IMR-90 (cell line): ENCODE data around the gene TFIP11. TPM values are rescaled to one million over a fixed set of nuclear protein-coding genes. Genes with fewer than 3 reads are reported as not detected.

ENCODE experiments used
- ATAC-seq: fragments of 200-7000 bp; cut with Tn5 transposase; 2 replicates; pipeline ENCODE4 v1.9.1; 2020; ENCODE audit warnings: low read depth, mild to moderate bottlenecking, moderate library complexity
- BruUV-seq: library from RNA; stranded (reverse); fragments of 400-500 nt; replicated peaks from 2 replicates; lab custom pipeline; 2021; lab: Mats Ljungman, UMichigan
- CTCF ChIA-PET: fragments of 300-600 bp; formaldehyde crosslinking; extraction: SDS; loops from one replicate; lab custom pipeline; 2021; ENCODE audit warnings: antibody characterized with exemption; lab: Yijun Ruan, JAX
- POLR2A ChIA-PET: fragments of 300-600 bp; sonication (Branson Sonifier 250); formaldehyde crosslinking; loops from one replicate; lab custom pipeline; 2022; ENCODE audit warnings: antibody characterized with exemption; ENCODE audit not compliant: unreplicated experiment; lab: Charles Lee
- DNase-seq: peaks from one replicate; pipeline ENCODE4 v3.0.0; 2013
- H2AFZ ChIP-seq: replicated peaks from 2 replicates; pipeline ENCODE3; 2013; ENCODE audit warnings: low read length, mild to moderate bottlenecking; ENCODE audit not compliant: poor library complexity
- H2AK5ac ChIP-seq: 2 replicates; pipeline ENCODE4 v1.6.1; 2013; ENCODE audit warnings: low read depth, low read length, inconsistent platforms
- H2AK9ac ChIP-seq: replicated peaks from 2 replicates; pipeline ENCODE3; 2013; ENCODE audit warnings: mild to moderate bottlenecking, low read depth, low read length, moderate library complexity; ENCODE audit not compliant: poor library complexity
- H2BK120ac ChIP-seq: 2 replicates; pipeline ENCODE4 v1.6.1; 2013; ENCODE audit warnings: low read depth, low read length, inconsistent platforms
- H2BK15ac ChIP-seq: 3 replicates; pipeline ENCODE4 v1.6.1; 2013; ENCODE audit warnings: low read depth, low read length, inconsistent platforms
- H2BK20ac ChIP-seq: 2 replicates; pipeline ENCODE4 v1.6.1; 2013; ENCODE audit warnings: low read depth, mild to moderate bottlenecking, inconsistent platforms, low read length, moderate library complexity
- H2BK5ac ChIP-seq: 2 replicates; pipeline ENCODE4 v1.6.1; 2013; ENCODE audit warnings: mild to moderate bottlenecking, low read depth, low read length, inconsistent platforms; ENCODE audit not compliant: poor library complexity, severe bottlenecking
- H3K14ac ChIP-seq: replicated peaks from 2 replicates; pipeline ENCODE4 v1.6.1; 2013; ENCODE audit warnings: low read depth, low read length, inconsistent platforms
- H3K18ac ChIP-seq: 2 replicates; pipeline ENCODE4 v1.6.1; 2013; ENCODE audit warnings: low read depth, low read length, control low read depth
- H3K23ac ChIP-seq: 2 replicates; pipeline ENCODE4 v1.6.1; 2013; ENCODE audit warnings: low read depth, low read length, inconsistent platforms
- H3K27ac ChIP-seq: 2 replicates; pipeline ENCODE4 v1.5.1; 2013; ENCODE audit warnings: mild to moderate bottlenecking, control low read depth, low read length; ENCODE audit not compliant: insufficient read depth
- H3K27me3 ChIP-seq: 2 replicates; pipeline ENCODE4 v1.6.1; 2013; ENCODE audit warnings: low read length; ENCODE audit not compliant: control insufficient read depth, insufficient read depth
- H3K36me3 ChIP-seq: 2 replicates; pipeline ENCODE4 v1.6.1; 2013; ENCODE audit warnings: low read length, mixed read lengths; ENCODE audit not compliant: control insufficient read depth, insufficient read depth
- H3K4ac ChIP-seq: 2 replicates; pipeline ENCODE4 v1.6.1; 2013; ENCODE audit warnings: low read depth, low read length, inconsistent platforms
- H3K4me1 ChIP-seq: 2 replicates; pipeline ENCODE4 v1.6.1; 2013; ENCODE audit warnings: low read length, mixed read lengths; ENCODE audit not compliant: control insufficient read depth, insufficient read depth
- H3K4me2 ChIP-seq: 2 replicates; pipeline ENCODE4 v1.6.1; 2013; ENCODE audit warnings: low read depth, mild to moderate bottlenecking, control low read depth, low read length, moderate library complexity
- H3K4me3 ChIP-seq: 2 replicates; pipeline ENCODE4 v1.5.1; 2013; ENCODE audit warnings: low read depth, mild to moderate bottlenecking, control low read depth, low read length, moderate library complexity; ENCODE audit not compliant: insufficient read depth
- H3K56ac ChIP-seq: 2 replicates; pipeline ENCODE4 v1.6.1; 2013; ENCODE audit warnings: low read length, inconsistent platforms; ENCODE audit not compliant: insufficient read depth; ENCODE audit errors: extremely low read depth
- H3K79me1 ChIP-seq, 2 experiments: 2 replicates each; pipeline ENCODE4 v1.6.1; 2013; ENCODE audit warnings: low read length in 2 of 2, inconsistent platforms in 1 of 2, low read depth in 1 of 2
- H3K9ac ChIP-seq: 2 replicates; pipeline ENCODE4 v1.6.1; 2013; ENCODE audit warnings: low read depth, low read length, control low read depth
- H3K9me1 ChIP-seq: 2 replicates; pipeline ENCODE4 v1.6.1; 2013; ENCODE audit warnings: low read length, inconsistent platforms; ENCODE audit not compliant: insufficient read depth
- H3K9me3 ChIP-seq: 2 replicates; pipeline ENCODE4 v1.6.1; 2013; ENCODE audit warnings: low read length; ENCODE audit not compliant: control insufficient read depth, insufficient read depth
- H4K20me1 ChIP-seq: 2 replicates; pipeline ENCODE4 v1.6.1; 2013; ENCODE audit warnings: low read length, inconsistent platforms; ENCODE audit not compliant: insufficient read depth
- H4K5ac ChIP-seq: 2 replicates; pipeline ENCODE4 v1.6.1; 2013; ENCODE audit warnings: mild to moderate bottlenecking, low read depth, low read length, control low read depth
- H4K8ac ChIP-seq, 2 experiments: 2 replicates each; pipeline ENCODE4 v1.6.1; 2013; ENCODE audit warnings: low read depth in 2 of 2, low read length in 2 of 2, control low read depth in 1 of 2, inconsistent platforms in 1 of 2
- H4K91ac ChIP-seq: 2 replicates; pipeline ENCODE4 v1.6.1; 2013; ENCODE audit warnings: low read depth, low read length, inconsistent platforms; ENCODE audit not compliant: insufficient read depth
- BHLHE40 ChIP-seq: fragments of 150-350 bp; IDR thresholded peaks from 2 replicates; pipeline ENCODE4 v1.6.1; 2016; ENCODE audit warnings: mild to moderate bottlenecking, low read depth, low read length
- CHD1 ChIP-seq: IDR thresholded peaks from 2 replicates; pipeline ENCODE4 v1.6.1; 2012; ENCODE audit warnings: low read depth, low read length, improper control_type of control experiment
- CTCF ChIP-seq: conservative IDR thresholded peaks from 2 replicates; pipeline ENCODE4 v1.5.1; 2012; ENCODE audit warnings: mild to moderate bottlenecking, low read depth, low read length, improper control_type of control experiment
- ELK1 ChIP-seq: fragments of 150-350 bp; IDR thresholded peaks from 2 replicates; pipeline ENCODE4 v1.6.1; 2016; ENCODE audit warnings: low read depth, mild to moderate bottlenecking, low read length, moderate library complexity, borderline replicate concordance
- FOS ChIP-seq: fragments of 150-350 bp; IDR thresholded peaks from 2 replicates; pipeline ENCODE4 v1.6.1; 2016; ENCODE audit warnings: low read depth, low read length
- MAZ ChIP-seq: IDR thresholded peaks from 2 replicates; pipeline ENCODE4 v1.6.1; 2012; ENCODE audit warnings: low read depth, mild to moderate bottlenecking, low read length, improper control_type of control experiment, moderate library complexity, borderline replicate concordance
- RAD21 ChIP-seq: IDR thresholded peaks from 2 replicates; pipeline ENCODE4 v1.6.1; 2012; ENCODE audit warnings: low read length, improper control_type of control experiment
- RCOR1 ChIP-seq: IDR thresholded peaks from 2 replicates; pipeline ENCODE4 v1.6.1; 2012; ENCODE audit warnings: mild to moderate bottlenecking, low read length, improper control_type of control experiment; ENCODE audit not compliant: insufficient replicate concordance
- RFX5 ChIP-seq: IDR thresholded peaks from 2 replicates; pipeline ENCODE4 v1.8.0; 2012; ENCODE audit warnings: low read depth, mild to moderate bottlenecking, low read length, moderate library complexity
- SMC3 ChIP-seq: fragments of 150-350 bp; IDR thresholded peaks from 2 replicates; pipeline ENCODE4 v1.6.1; 2016; ENCODE audit warnings: low read depth, mild to moderate bottlenecking, antibody characterized with exemption, low read length, moderate library complexity
- USF2 ChIP-seq: fragments of 150-350 bp; IDR thresholded peaks from 2 replicates; pipeline ENCODE4 v1.6.1; 2017; ENCODE audit warnings: mild to moderate bottlenecking, antibody characterized with exemption, low read length, low read depth
- WGBS, 2 experiments: methylation state at CpG; one replicate each; pipeline versions ENCODE4 v1.1.5 to v1.1.7; 2013; ENCODE audit warnings: missing lambda C conversion rate in 2 of 2; ENCODE audit not compliant: insufficient read length in 1 of 2; ENCODE audit errors: extremely low coverage in 2 of 2; 5-methylcytosine and 5-hydroxymethylcytosine counted together
- dilution Hi-C: fragments of 300-500 bp; cut with HindIII; formaldehyde crosslinking; loops from one replicate; pipeline ENCODE4 v1.14.3; 2018; ENCODE audit warnings: low sequenced_read_pairs; ENCODE audit not compliant: unreplicated experiment
- in situ Hi-C: fragments of 300-500 bp; cut with MboI; formaldehyde crosslinking; loops from 3 replicates; pipeline ENCODE4 v1.14.3; 2019; ENCODE audit warnings: low sequenced_read_pairs, inconsistent platforms, mixed read lengths
- intact Hi-C: fragments of 100-400 bp; cut with micrococcal nuclease; formaldehyde crosslinking; loops from 2 replicates; pipeline ENCODE4 v1.10.0; 2022
- polyA plus RNA-seq, 3 experiments: library from polyadenylated mRNA; depleted of rRNA; stranded (reverse); fragments of >200 nt; gene quantifications; 2 replicates each; pipeline ENCODE4 v1.2.3, GENCODE V29; 2012; ENCODE audit warnings: low replicate concordance in 1 of 3
- total RNA-seq: library from RNA; depleted of rRNA; stranded (reverse); fragments of >200 nt; gene quantifications from 2 replicates; pipeline ENCODE4 v1.2.3, GENCODE V29; 2012

Gene TFIP11
- total and polyA plus RNA-seq, 2 of the 4 experiments (the other 2 are of a cell fraction) = 22.5 to 43.2 TPM

GRCh38 chr22:26527574-26528465, 15.5 kb upstream of the TFIP11 start:
- Histone ChIP-seq H3K14ac (no peak overlapping the region), H3K4me2 (no peak overlapping the region), H2AFZ (no peak overlapping the region), H3K9me3 (no peaks in the 10 kb centered on the region), H2BK20ac (no peak overlapping the region), H3K18ac (no peak overlapping the region), H3K27ac (no peak overlapping the region), H3K4me3 (no peak overlapping the region), H2BK120ac (no peak overlapping the region), H2BK15ac (no peak overlapping the region), H3K27me3 (no peaks in the 10 kb centered on the region), H3K36me3 (peaks cover 21% of the 10 kb centered on the region), H4K91ac (no peak overlapping the region), H4K5ac (no peak overlapping the region), H3K23ac (no peak overlapping the region), H3K4ac (no peak overlapping the region), H3K4me1 (no peaks in the 10 kb centered on the region), H2AK5ac (no peak overlapping the region), H4K20me1 (no peaks in the 10 kb centered on the region), H3K56ac (no peak overlapping the region), H3K79me1 (peaks cover 0 to 11% of the 10 kb centered on the region in 2 experiments; a peak in 2 of 4 replicates), H3K9ac (no peak overlapping the region), H4K8ac (no peak overlapping the region), H3K9me1 (peaks cover 3% of the 10 kb centered on the region; the same call in 1 of the 2 replicates), H2BK5ac (no peak overlapping the region), H2AK9ac (no peak overlapping the region)
- dilution Hi-C loops = no loop called here
- POLR2A ChIA-PET = no interaction called here
- DNase-seq (no peak), ATAC-seq (no peak)
- in situ Hi-C loops = no loop called here
- no TSS peak for BruUV-seq
- CTCF ChIA-PET = no interaction called here
- WGBS, 2 experiments = 100% methylated on average over 1 of the region's 15 CpGs; no CpG with 5 or more reads in 1 of the 2 experiments
- no peak for TF ChIP-seq BHLHE40
- TF ChIP-seq FOS = no peak
- TF ChIP-seq SMC3 = no peak
- no peak for TF ChIP-seq RAD21
- TF ChIP-seq RFX5 = no peak
- no peak for TF ChIP-seq RCOR1
- no peak for TF ChIP-seq CHD1
- TF ChIP-seq CTCF = no peak
- no peak for TF ChIP-seq MAZ
- no peak for TF ChIP-seq ELK1
- TF ChIP-seq USF2 = no peak
- intact Hi-C loops = no loop called here
